OCI-LY3 (cell line): Measurements from ENCODE around the gene GLB1L.

Experiments
- H2AFZ ChIP-seq: fragments of 200-600, 300-600 bp; shearing (Covaris generic); 2 replicates; pipeline ENCODE4 v1.6.0; 2014; ENCODE audit warnings: antibody characterized with exemption, low read depth, low read length
- H3K27ac ChIP-seq: fragments of 200-600, 300-600 bp; sonication (generic); 2 replicates; pipeline ENCODE4 v1.5.1; 2014; ENCODE audit warnings: mild to moderate bottlenecking, low read length, moderate library complexity, mixed read lengths
- H3K27me3 ChIP-seq: fragments of 200-600, 300-600 bp; sonication (generic); 2 replicates; pipeline ENCODE4 v1.6.1; 2014; ENCODE audit warnings: low read depth, low read length, mixed read lengths
- H3K36me3 ChIP-seq: fragments of 200-600, 300-600 bp; sonication (generic); replicated peaks from 2 replicates; pipeline ENCODE3; 2014; ENCODE audit warnings: low read depth, low read length, mixed read lengths
- H3K4me1 ChIP-seq: fragments of 300-600, 200-600 bp; sonication (generic); 2 replicates; pipeline ENCODE4 v1.6.1; 2014; ENCODE audit warnings: low read length, mixed read lengths
- H3K4me2 ChIP-seq: fragments of 200-600, 300-600 bp; sonication (generic); 2 replicates; pipeline ENCODE4 v1.6.1; 2014; ENCODE audit warnings: low read length, mixed read lengths
- H3K4me3 ChIP-seq: fragments of 300-600, 200-600 bp; sonication (generic); 2 replicates; pipeline ENCODE4 v1.5.1; 2014; ENCODE audit warnings: antibody characterized with exemption, mild to moderate bottlenecking, low read length, moderate library complexity
- H3K79me2 ChIP-seq: fragments of 300-600, 200-600 bp; shearing (Covaris generic); 2 replicates; pipeline ENCODE4 v1.6.1; 2014; ENCODE audit warnings: mild to moderate bottlenecking, low read length, mixed read lengths
- H3K9ac ChIP-seq: fragments of 300-600, 200-600 bp; shearing (Covaris generic); 2 replicates; pipeline ENCODE4 v1.6.0; 2014; ENCODE audit warnings: mild to moderate bottlenecking, low read length, moderate library complexity
- H3K9me3 ChIP-seq: fragments of 200-600, 300-600 bp; shearing (Covaris generic); 2 replicates; pipeline ENCODE4 v1.6.1; 2014; ENCODE audit warnings: low read length, mixed read lengths; ENCODE audit not compliant: insufficient read depth
- H4K20me1 ChIP-seq: fragments of 200-600, 300-600 bp; sonication (generic); 2 replicates; pipeline ENCODE4 v1.6.1; 2016; ENCODE audit warnings: low read length, mixed read lengths; ENCODE audit not compliant: insufficient read depth
- CTCF ChIP-seq: fragments of 200-600, 300-600 bp; sonication (generic); IDR thresholded peaks from 2 replicates; pipeline ENCODE4 v1.5.1; 2014; ENCODE audit warnings: antibody characterized with exemption, low read length, low read depth
- EZH2phosphoT487 ChIP-seq: fragments of 200-600 bp; shearing (Covaris generic); IDR thresholded peaks from 2 replicates; pipeline ENCODE4 v1.6.1; 2018; ENCODE audit warnings: antibody characterized with exemption, mixed run types, low read depth

The GLB1L gene

DNA sequence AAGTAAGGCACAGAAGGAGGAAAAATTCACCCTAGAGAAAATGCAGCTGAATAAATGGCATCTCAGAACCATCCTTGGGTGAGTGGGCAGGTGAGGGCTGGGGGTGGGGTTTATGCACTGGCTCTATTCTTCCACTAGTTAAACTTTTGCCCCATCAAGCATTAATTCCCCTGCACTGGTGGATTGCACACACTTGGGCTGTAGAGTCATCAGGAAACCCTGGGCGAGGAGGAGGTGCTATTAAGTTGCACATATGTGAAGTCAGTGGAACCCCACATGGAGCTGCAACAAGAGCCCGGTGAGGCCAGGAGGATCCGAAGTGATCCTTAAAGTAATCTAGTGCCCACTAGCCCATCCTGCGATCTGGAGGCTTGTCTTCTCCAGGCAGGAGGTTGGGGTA, 27.1 kb upstream of the GLB1L start:
- Histone ChIP-seq H2AFZ (no peak overlapping the region), H3K36me3 (no peaks in the 10 kb centered on the region), H3K9me3 (no peaks in the 10 kb centered on the region), H3K4me3 (no peak overlapping the region), H3K27me3 (no peaks in the 10 kb centered on the region), H4K20me1 (no peaks in the 10 kb centered on the region), H3K79me2 (no peaks in the 10 kb centered on the region), H3K9ac (no peak overlapping the region), H3K27ac (no peak overlapping the region), H3K4me2 (no peak overlapping the region), H3K4me1 (no peaks in the 10 kb centered on the region)
- TF ChIP-seq EZH2phosphoT487 (no peak), CTCF (no peak)

- no peak overlapping the region for H3K9ac ChIP-seq
- H3K36me3 ChIP-seq: no peaks in the 10 kb centered on the region
- no peak overlapping the region for H3K27ac ChIP-seq
- H3K4me2 ChIP-seq: no peak overlapping the region
- H2AFZ ChIP-seq: no peak overlapping the region
- no peak overlapping the region for H3K4me3 ChIP-seq
- H4K20me1 ChIP-seq: no peaks in the 10 kb centered on the region
- H3K9me3 ChIP-seq: no peaks in the 10 kb centered on the region
- TF ChIP-seq CTCF: no peak
- TF ChIP-seq EZH2phosphoT487: no peak
- H3K4me1 ChIP-seq: no peaks in the 10 kb centered on the region
- H3K27me3 ChIP-seq: no peaks in the 10 kb centered on the region
- H3K79me2 ChIP-seq: no peaks in the 10 kb centered on the region
Observed at GRCh38 chr2:219271021-219271420, 25.8 kb upstream of the GLB1L start.

DNA sequence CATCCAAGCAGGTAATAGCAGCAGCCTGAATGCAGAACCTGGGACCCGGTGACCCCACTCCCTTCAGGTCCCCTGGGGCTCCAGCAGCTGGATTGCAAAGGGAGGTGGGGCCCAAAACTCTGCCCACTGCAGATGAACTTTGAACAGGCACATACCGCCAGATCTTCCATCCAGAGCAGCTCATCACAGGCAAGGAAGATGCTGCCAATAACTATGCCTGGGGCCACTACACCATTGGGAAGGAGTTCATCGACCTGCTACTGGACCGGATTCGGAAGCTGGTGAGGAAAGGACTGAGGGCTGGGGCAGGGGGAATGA, 24.8 kb upstream of the GLB1L start:
- TF ChIP-seq EZH2phosphoT487 (no peak), CTCF (no peak)
- H3K79me2 ChIP-seq: no peaks in the 10 kb centered on the region
- no peak overlapping the region for H3K27ac ChIP-seq
- H3K9ac ChIP-seq: no peak overlapping the region
- H2AFZ ChIP-seq: no peak overlapping the region
- H3K4me1 ChIP-seq: no peaks in the 10 kb centered on the region
- no peaks in the 10 kb centered on the region for H3K9me3 ChIP-seq
- no peaks in the 10 kb centered on the region for H3K36me3 ChIP-seq
- no peak overlapping the region for H3K4me3 ChIP-seq
- H3K27me3 ChIP-seq: no peaks in the 10 kb centered on the region
- H3K4me2 ChIP-seq: no peak overlapping the region
- no peaks in the 10 kb centered on the region for H4K20me1 ChIP-seq

DNA sequence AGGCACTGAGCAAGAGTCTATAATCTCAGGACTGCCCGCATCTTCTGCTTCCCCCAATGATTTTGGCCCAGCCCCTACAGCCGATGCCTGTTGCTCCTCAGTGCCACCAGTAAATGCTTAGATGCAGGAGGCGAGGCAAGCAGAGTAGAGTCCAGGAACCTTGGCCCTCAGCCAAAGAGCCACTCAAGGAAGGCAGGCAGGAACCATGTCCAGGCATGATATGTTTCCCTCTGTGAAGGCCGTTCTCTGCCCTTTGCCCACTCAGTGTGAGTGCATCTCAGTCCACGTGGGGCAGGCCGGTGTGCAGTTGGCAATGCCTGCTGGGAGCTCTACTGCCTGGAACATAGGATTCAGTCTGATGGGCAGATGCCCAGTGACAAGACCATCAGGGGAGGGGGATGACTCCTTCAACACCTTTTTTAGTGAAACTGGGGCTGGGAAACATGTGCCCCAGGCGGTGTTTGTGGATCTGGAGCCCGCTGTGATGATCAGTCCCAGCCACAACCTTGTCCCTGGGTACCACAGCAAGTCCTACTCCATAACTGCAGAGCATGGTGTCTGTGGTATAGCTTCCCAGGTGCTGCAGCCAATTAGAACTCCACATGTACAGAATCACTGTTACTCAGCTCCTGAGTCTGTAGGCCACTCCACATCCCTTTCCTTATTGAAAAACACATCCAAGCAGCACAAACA, 24.3 kb upstream of the GLB1L start:
- H3K27ac ChIP-seq: no peak overlapping the region
- no peaks in the 10 kb centered on the region for H3K36me3 ChIP-seq
- no peak for TF ChIP-seq EZH2phosphoT487
- no peak for TF ChIP-seq CTCF
- H3K4me1 ChIP-seq: no peaks in the 10 kb centered on the region
- no peaks in the 10 kb centered on the region for H4K20me1 ChIP-seq
- no peak overlapping the region for H3K9ac ChIP-seq
- no peak overlapping the region for H3K4me3 ChIP-seq
- no peaks in the 10 kb centered on the region for H3K79me2 ChIP-seq
- no peak overlapping the region for H2AFZ ChIP-seq
- no peak overlapping the region for H3K4me2 ChIP-seq
- H3K9me3 ChIP-seq: no peaks in the 10 kb centered on the region
- H3K27me3 ChIP-seq: no peaks in the 10 kb centered on the region
